NOMO-1 (cell line): ENCODE measurements around the gene SPON2.
A peak's percentile ranks its signal among the peaks of the same experiment; 100 is the strongest.

Experiments
- DNase-seq, 2 experiments: peaks; one replicate each; lab custom pipeline; 2025; ENCODE audit not compliant: unreplicated experiment in 2 of 2; lab: John Stamatoyannopoulos, UW

The SPON2 gene

GRCh38 chr4:1172228-1172851 is at the start of gene SPON2:
Gene SPON2 (minus strand): TSS chr4:1172583.
- no peak for DNase-seq

GRCh38 chr4:1221155-1221870 is 48.9 kb upstream of the SPON2 start:
- no peak for DNase-seq

- no peak for DNase-seq
Measured at GRCh38 chr4:1220566-1220965, 48.2 kb upstream of the SPON2 start.

GRCh38 chr4:1219566-1219950 is 47.2 kb upstream of the SPON2 start:
- peak in 1 of 2 experiments; percentile 38 for DNase-seq

- peak; percentile 36 to 92 for DNase-seq
Measured at GRCh38 chr4:1218634-1219565, 46.5 kb upstream of the SPON2 start.

- DNase-seq, result no peak
Measured at GRCh38 chr4:1217366-1217765, 45.0 kb upstream of the SPON2 start.

- peak; percentile 31 to 64 for DNase-seq
Measured at GRCh38 chr4:1216869-1217294, 44.5 kb upstream of the SPON2 start.

- DNase-seq, result no peak
Measured at GRCh38 chr4:1216076-1216614, 43.8 kb upstream of the SPON2 start.

- DNase-seq, result no peak
Measured at GRCh38 chr4:1215141-1216075, 43.0 kb upstream of the SPON2 start.

- DNase-seq, result no peak
Measured at GRCh38 chr4:1214101-1215095, 42.0 kb upstream of the SPON2 start.

GRCh38 chr4:1213336-1213995 is 41.1 kb upstream of the SPON2 start:
- DNase-seq, result no peak

- no peak for DNase-seq
Measured at GRCh38 chr4:1212546-1213335, 40.4 kb upstream of the SPON2 start.

- DNase-seq, result no peak
Measured at GRCh38 chr4:1211891-1212545, 39.6 kb upstream of the SPON2 start.

- no peak for DNase-seq
Measured at GRCh38 chr4:1211371-1211770, 39.0 kb upstream of the SPON2 start.

GRCh38 chr4:1210971-1211370 is 38.6 kb upstream of the SPON2 start:
- DNase-seq, result no peak

- no peak for DNase-seq
Measured at GRCh38 chr4:1210241-1210841, 38.0 kb upstream of the SPON2 start.

GRCh38 chr4:1209821-1210220 is 37.4 kb upstream of the SPON2 start:
- DNase-seq, result no peak
